Endothelial cell of umbilical vein (primary cell): ENCODE results near the gene MYO7B.

ENCODE experiments used
- EZH2 ChIP-seq: IDR thresholded peaks from 2 replicates; pipeline ENCODE4 v1.6.1; 2012; ENCODE audit warnings: borderline replicate concordance, low read depth, mild to moderate bottlenecking, moderate library complexity, low read length, inconsistent platforms; ENCODE audit not compliant: severe bottlenecking
- FOS ChIP-seq: IDR thresholded peaks from 2 replicates; pipeline ENCODE4 v1.6.1; 2011; ENCODE audit warnings: mild to moderate bottlenecking, low read length, moderate library complexity, borderline replicate concordance; ENCODE audit not compliant: insufficient read depth
- JUN ChIP-seq: IDR thresholded peaks from 2 replicates; pipeline ENCODE4 v1.6.1; 2011; ENCODE audit warnings: borderline replicate concordance, low read depth; ENCODE audit not compliant: insufficient read length, insufficient read depth
- POLR2A ChIP-seq: IDR thresholded peaks from 2 replicates; pipeline ENCODE4 v1.6.1; 2012; ENCODE audit warnings: low read depth, mild to moderate bottlenecking, control low read depth, low read length
- POLR2AphosphoS5 ChIP-seq: IDR thresholded peaks from 2 replicates; pipeline ENCODE4 v1.6.1; 2012; ENCODE audit warnings: low read depth, mild to moderate bottlenecking, control low read depth, low read length, moderate library complexity; ENCODE audit not compliant: insufficient read depth
- TF ChIP-seq, protein P1 (sequence below): IDR thresholded peaks from 2 replicates; pipeline ENCODE4 v1.6.1; 2011; ENCODE audit not compliant: insufficient read depth, insufficient read length
- TF ChIP-seq, protein P2 (sequence below), 2 donors: IDR thresholded peaks; 1 replicate in 1 of 2; 2 replicates in 1 of 2; pipeline ENCODE4 v1.5.1; 2011; ENCODE audit warnings: low read length in 2 of 2, mild to moderate bottlenecking in 2 of 2, moderate library complexity in 2 of 2, control low read depth in 1 of 2, inconsistent platforms in 1 of 2, low read depth in 1 of 2; ENCODE audit not compliant: insufficient read depth in 1 of 2; ENCODE audit errors: extremely low read depth in 1 of 2

GRCh38 chr2:127558911-127559310 is 23.4 kb downstream of the MYO7B start:
- TF ChIP-seq, protein P1, sequence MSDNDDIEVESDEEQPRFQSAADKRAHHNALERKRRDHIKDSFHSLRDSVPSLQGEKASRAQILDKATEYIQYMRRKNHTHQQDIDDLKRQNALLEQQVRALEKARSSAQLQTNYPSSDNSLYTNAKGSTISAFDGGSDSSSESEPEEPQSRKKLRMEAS, result no peak
- TF ChIP-seq, protein P2, sequence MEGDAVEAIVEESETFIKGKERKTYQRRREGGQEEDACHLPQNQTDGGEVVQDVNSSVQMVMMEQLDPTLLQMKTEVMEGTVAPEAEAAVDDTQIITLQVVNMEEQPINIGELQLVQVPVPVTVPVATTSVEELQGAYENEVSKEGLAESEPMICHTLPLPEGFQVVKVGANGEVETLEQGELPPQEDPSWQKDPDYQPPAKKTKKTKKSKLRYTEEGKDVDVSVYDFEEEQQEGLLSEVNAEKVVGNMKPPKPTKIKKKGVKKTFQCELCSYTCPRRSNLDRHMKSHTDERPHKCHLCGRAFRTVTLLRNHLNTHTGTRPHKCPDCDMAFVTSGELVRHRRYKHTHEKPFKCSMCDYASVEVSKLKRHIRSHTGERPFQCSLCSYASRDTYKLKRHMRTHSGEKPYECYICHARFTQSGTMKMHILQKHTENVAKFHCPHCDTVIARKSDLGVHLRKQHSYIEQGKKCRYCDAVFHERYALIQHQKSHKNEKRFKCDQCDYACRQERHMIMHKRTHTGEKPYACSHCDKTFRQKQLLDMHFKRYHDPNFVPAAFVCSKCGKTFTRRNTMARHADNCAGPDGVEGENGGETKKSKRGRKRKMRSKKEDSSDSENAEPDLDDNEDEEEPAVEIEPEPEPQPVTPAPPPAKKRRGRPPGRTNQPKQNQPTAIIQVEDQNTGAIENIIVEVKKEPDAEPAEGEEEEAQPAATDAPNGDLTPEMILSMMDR (IDR thresholded peaks at IDR 0.05; ENCODE audit: extremely low read depth in 1 of 2, insufficient read depth in 1 of 2, low read depth in 1 of 2, low read length in 2 of 2), result no peak
- no peak for TF ChIP-seq EZH2
- no peak for TF ChIP-seq JUN
- TF ChIP-seq FOS, result no peak
- TF ChIP-seq POLR2AphosphoS5, result no peak
- TF ChIP-seq POLR2A, result no peak
